Pancreas (tissue), 10 donors: ENCODE results near the gene RPS28. TPM values are rescaled to one million over a fixed set of nuclear protein-coding genes. Genes with fewer than 3 reads are reported as not detected.

Experiments
- ATAC-seq, 4 donors: fragments of 200-7000 bp; cut with Tn5 transposase; one replicate each; pipeline versions ENCODE4 v1.8.0 to v1.9.1; 2020; ENCODE audit warnings: mild to moderate bottlenecking in 4 of 4, moderate library complexity in 4 of 4
- DNase-seq, 6 donors: peaks; one replicate each; pipeline ENCODE4 v3.0.0-alpha.2; 2020
- FAIRE-seq: peaks from 2 replicates; lab custom pipeline; 2012; peaks lifted over from hg19 to GRCh38; lab: Jason Lieb, UNC
- H3K27ac ChIP-seq, 4 donors: fragments of 200-600 bp; sonication (generic); 1 replicate in 3 of 4; 2 replicates in 1 of 4; pipeline versions ENCODE4 v1.5.0 to v1.8.0; 2020
- H3K27me3 ChIP-seq, 4 donors: fragments of 200-600 bp; one replicate each; pipeline ENCODE4 v1.8.0; 2021
- H3K36me3 ChIP-seq, 3 donors: fragments of 200-600 bp; sonication (generic) in 1 of 3; one replicate each; pipeline versions ENCODE4 v1.5.0 to v1.8.0; 2020 to 2021
- H3K4me1 ChIP-seq, 3 donors: fragments of 200-600 bp; one replicate each; pipeline ENCODE4 v1.8.0; 2021
- H3K4me3 ChIP-seq, 4 donors: fragments of 200-600 bp; sonication (generic) in 2 of 4; one replicate each; pipeline versions ENCODE4 v1.5.0 to v1.8.0; 2020 to 2021
- H3K9me3 ChIP-seq, 4 donors: fragments of 200-600 bp; one replicate each; pipeline ENCODE4 v1.8.0; 2021
- CTCF ChIP-seq, 4 donors: fragments of 200-600 bp; sonication (generic) in 3 of 4; IDR thresholded peaks; one replicate each; pipeline versions ENCODE4 v1.5.0 to v1.8.0; 2021; ENCODE audit warnings: antibody characterized with exemption in 4 of 4
- WGBS, 2 donors: extraction: QIAGEN DNeasy Blood & Tissue Kit; methylation state at CpG; one replicate each; pipeline ENCODE4 v1.1.7; 2013; 5-methylcytosine and 5-hydroxymethylcytosine counted together
- intact Hi-C, 3 donors: fragments of 100-400 bp; cut with DNase I; formaldehyde crosslinking; loops; one replicate each; pipeline versions ENCODE4 v1.11.1 to v1.14.2; 2022
- polyA plus RNA-seq, 2 donors: library from polyadenylated mRNA; stranded (reverse); fragments of 200-250 nt; gene quantifications; one replicate each; pipeline ENCODE4 v1.2.3, GENCODE V29; 2013
- total RNA-seq, 6 donors: library from RNA; stranded (reverse); fragmentation: NEBNext Ultra II Directional in 4 of 6; extraction: Animal tissue kit (Norgen Biotek cat#: 25700) in 4 of 6; gene quantifications; one replicate each; pipeline versions ENCODE4 v1.2.1 to v1.2.4, GENCODE V29; 2021 to 2023
- donor health status: healthy with polysubstance abuse.
- donor health status: DM: no; HTN: no; CAD: no; lungs with moderate emphysema.
- donor health status: DM: no; HTN: no; CAD: no.
- donor health status: control.
- donor health status: control.
- donor health status: Bipolar disorder and iron deficiency.
- donor health status: DM: yes; HTN: yes; CAD: no.
- donor health status: DM: no; HTN: no; CAD: no.
- donor health status: DM: no; HTN: no; CAD: no.
- donor health status: DM: yes; HTN: yes; CAD: no.

The RPS28 gene
- total and polyA plus RNA-seq, 8 donors, result 706 to 1,524 (median 1,001) TPM

GRCh38 chr19:8367327-8368001 is 46.2 kb downstream of the RPS28 start:
- no peaks in the 10 kb centered on the region for H3K27me3 ChIP-seq
- TF ChIP-seq CTCF (IDR thresholded peaks at IDR 0.05), result no peak
- H3K36me3 ChIP-seq, result peaks cover 0 to 29% (median 0%) of the 10 kb centered on the region in 3 donors
- DNase-seq (peak; percentile 94 to 99 (median 98)), ATAC-seq (peak; percentile 52 to 78 (median 70)), FAIRE-seq (no peak)
- 17 to 19% methylated on average over 20 to 23 of the region's 23 CpGs for WGBS, 2 donors
- H3K4me3 ChIP-seq, result peak overlapping the region in 2 of 4 donors; percentile 23 to 93
- H3K27ac ChIP-seq, result peak overlapping the region; percentile 41 to 81 (median 70)
- peaks cover 31 to 34% (median 33%) of the 10 kb centered on the region in 3 donors for H3K4me1 ChIP-seq
- H3K9me3 ChIP-seq, result no peaks in the 10 kb centered on the region
- intact Hi-C loops, result no loop called here

GRCh38 chr19:8370176-8371010 is 49.1 kb downstream of the RPS28 start:
- no peak for TF ChIP-seq CTCF (IDR thresholded peaks at IDR 0.05)
- Histone ChIP-seq H3K27ac (peak overlapping the region in 1 of 4 donors; percentile 8), H3K4me3 (no peak overlapping the region), H3K9me3 (no peaks in the 10 kb centered on the region), H3K27me3 (no peaks in the 10 kb centered on the region), H3K36me3 (peaks cover 0 to 47% (median 0%) of the 10 kb centered on the region in 3 donors), H3K4me1 (peaks cover 12 to 28% (median 22%) of the 10 kb centered on the region in 3 donors)
- intact Hi-C loops, result no loop called here
- 64 to 71% methylated on average over 19 of the region's 19 CpGs for WGBS, 2 donors
- peak in 3 of 6 donors; percentile 10 to 20 (median 15) for DNase-seq
- no peak for ATAC-seq
- FAIRE-seq, result no peak

- no peak for FAIRE-seq
- H3K4me3 ChIP-seq, result no peak overlapping the region
- H3K9me3 ChIP-seq, result no peaks in the 10 kb centered on the region
- H3K27me3 ChIP-seq, result no peaks in the 10 kb centered on the region
- WGBS, 2 donors, result 84 to 85% methylated on average over 27 to 28 of the region's 28 CpGs
- peaks cover 0 to 47% (median 0%) of the 10 kb centered on the region in 3 donors for H3K36me3 ChIP-seq
- H3K4me1 ChIP-seq, result peaks cover 12 to 28% (median 22%) of the 10 kb centered on the region in 3 donors
- TF ChIP-seq CTCF (IDR thresholded peaks at IDR 0.05), result no peak
- no peak for ATAC-seq
- DNase-seq, result peak in 4 of 6 donors; percentile 4 to 65 (median 34)
- intact Hi-C loops, result no loop called here
- peak overlapping the region in 2 of 4 donors; percentile 8 to 13 for H3K27ac ChIP-seq
Observed at GRCh38 chr19:8371011-8371804, 49.9 kb downstream of the RPS28 start.

Other genes with a start within 250 kb of the RPS28 start
- gene FBN3, start 171.9 kb upstream of the RPS28 start, total RNA-seq, result under 1 TPM in 4 of 6 donors, not detected in 2; under 0.01 to 0.20 (median 0.06) TPM
- gene FBN3, start 171.9 kb upstream of the RPS28 start, polyA plus RNA-seq, result under 1 TPM; 0.02 to 0.04 TPM
- gene CERS4, start 112.1 kb upstream of the RPS28 start, total RNA-seq, result 10 to 100 TPM; 41.6 to 82.4 (median 62.1) TPM
- 100 to 1,000 TPM in 1 of 2 donors, 10 to 100 TPM in 1; 72.1 to 118 TPM for gene CERS4, start 112.1 kb upstream of the RPS28 start, polyA plus RNA-seq
- 10 to 100 TPM; 13.8 to 24.4 (median 18.2) TPM for gene CD320, start 13.1 kb upstream of the RPS28 start, total RNA-seq
- 10 to 100 TPM; 22.2 to 58.4 TPM for gene CD320, start 13.1 kb upstream of the RPS28 start, polyA plus RNA-seq
- 10 to 100 TPM in 5 of 6 donors, 1 to 10 TPM in 1; 7.7 to 17.8 (median 11.2) TPM for gene NDUFA7, start 121 bp upstream of the RPS28 start, total RNA-seq
- gene NDUFA7, start 121 bp upstream of the RPS28 start, polyA plus RNA-seq, result 10 to 100 TPM; 71.4 to 81.2 TPM
- 1 to 10 TPM; 1.7 to 2.3 (median 2.0) TPM for gene KANK3, start 21.8 kb downstream of the RPS28 start, total RNA-seq
- gene KANK3, start 21.8 kb downstream of the RPS28 start, polyA plus RNA-seq, result 10 to 100 TPM in 1 of 2 donors, 1 to 10 TPM in 1; 7.7 to 17.9 TPM
- gene ANGPTL4, start 42.7 kb downstream of the RPS28 start, total RNA-seq, result 10 to 100 TPM in 4 of 6 donors, 1 to 10 TPM in 2; 2.8 to 82.8 (median 22.5) TPM
- gene ANGPTL4, start 42.7 kb downstream of the RPS28 start, polyA plus RNA-seq, result 100 to 1,000 TPM in 1 of 2 donors, 10 to 100 TPM in 1; 95.0 to 169 TPM
- 10 to 100 TPM; 52.1 to 75.2 (median 56.8) TPM for gene RAB11B, start 68.9 kb downstream of the RPS28 start, total RNA-seq
- gene RAB11B, start 68.9 kb downstream of the RPS28 start, polyA plus RNA-seq, result 100 to 1,000 TPM in 1 of 2 donors, 10 to 100 TPM in 1; 84.6 to 107 TPM
- 10 to 100 TPM in 5 of 6 donors, 1 to 10 TPM in 1; 8.8 to 18.0 (median 11.0) TPM for gene MARCHF2, start 91.8 kb downstream of the RPS28 start, total RNA-seq
- 10 to 100 TPM; 17.1 to 22.6 TPM for gene MARCHF2, start 91.8 kb downstream of the RPS28 start, polyA plus RNA-seq
- gene HNRNPM, start 123.5 kb downstream of the RPS28 start, total RNA-seq, result 10 to 100 TPM; 44.5 to 88.3 (median 66.6) TPM
- 10 to 100 TPM; 52.5 to 90.1 TPM for gene HNRNPM, start 123.5 kb downstream of the RPS28 start, polyA plus RNA-seq
- gene PRAM1, start 181.1 kb downstream of the RPS28 start, total RNA-seq, result 1 to 10 TPM in 2 of 6 donors, under 1 TPM in 4; 0.09 to 4.6 (median 0.70) TPM
- gene PRAM1, start 181.1 kb downstream of the RPS28 start, polyA plus RNA-seq, result 1 to 10 TPM; 3.0 to 3.7 TPM
- gene ZNF414, start 192.7 kb downstream of the RPS28 start, total RNA-seq, result 10 to 100 TPM in 3 of 6 donors, 1 to 10 TPM in 3; 7.3 to 16.1 (median 10.8) TPM
- 10 to 100 TPM; 28.2 to 36.9 TPM for gene ZNF414, start 192.7 kb downstream of the RPS28 start, polyA plus RNA-seq